Osteocyte (in vitro differentiated cells): ENCODE data around the gene CADM2. TPM values are rescaled to one million over a fixed set of nuclear protein-coding genes. Genes with fewer than 3 reads are reported as not detected.

Source experiments
- DNase-seq: peaks from one replicate; pipeline ENCODE4 v3.0.0; 2021; ENCODE audit warnings: mixed read lengths; ENCODE audit not compliant: unreplicated experiment; ENCODE audit errors: extremely low spot score
- H3K27ac Mint-ChIP-seq: one replicate; pipeline ENCODE4 v1.8.0; 2021; ENCODE audit warnings: mild to moderate bottlenecking, mixed read lengths; ENCODE audit not compliant: unreplicated experiment
- H3K27me3 Mint-ChIP-seq: one replicate; pipeline ENCODE4 v1.8.0; 2021; ENCODE audit warnings: mixed read lengths; ENCODE audit not compliant: unreplicated experiment
- H3K36me3 Mint-ChIP-seq: one replicate; pipeline ENCODE4 v1.8.0; 2021; ENCODE audit warnings: mixed read lengths; ENCODE audit not compliant: unreplicated experiment
- H3K4me1 Mint-ChIP-seq: one replicate; pipeline ENCODE4 v1.8.0; 2021; ENCODE audit warnings: mixed read lengths; ENCODE audit not compliant: unreplicated experiment
- H3K4me3 Mint-ChIP-seq: one replicate; pipeline ENCODE4 v1.8.0; 2021; ENCODE audit warnings: mild to moderate bottlenecking, moderate library complexity, mixed read lengths; ENCODE audit not compliant: unreplicated experiment
- H3K9me3 Mint-ChIP-seq: one replicate; pipeline ENCODE4 v1.8.0; 2021; ENCODE audit warnings: mixed read lengths; ENCODE audit not compliant: unreplicated experiment
- total RNA-seq: library from RNA; stranded (reverse); gene quantifications from 2 replicates; pipeline ENCODE4 v1.2.1, GENCODE V29; 2021
- TF ChIP-seq, protein P1 (sequence below): fragments of 200-600 bp; sonication (generic); IDR thresholded peaks from 2 replicates; pipeline ENCODE4 v1.5.0; 2021; ENCODE audit warnings: antibody characterized with exemption, mild to moderate bottlenecking, moderate library complexity

CADM2 gene
- total RNA-seq, 1 donor from 2014 or later = 1.5 TPM

DNA sequence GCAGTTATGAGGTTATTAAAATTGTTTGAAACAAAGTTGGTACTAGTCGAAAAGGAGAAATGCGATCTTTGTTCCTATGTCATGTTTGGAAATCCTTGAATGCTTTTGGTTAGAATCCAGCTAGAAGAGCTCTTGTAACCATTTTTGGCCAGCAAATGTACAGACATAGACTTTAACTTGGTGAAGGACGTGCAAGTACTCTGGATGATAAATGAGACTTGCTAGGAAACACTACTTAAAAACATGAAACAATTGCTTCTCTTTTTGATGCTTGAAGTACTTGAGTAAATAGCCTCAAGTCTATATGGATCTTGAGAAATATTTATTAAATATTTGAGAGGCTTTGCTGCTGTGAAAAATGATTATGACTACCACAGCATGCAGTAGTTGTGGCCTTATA is 95.8 kb downstream of the CADM2 start:
- H3K9me3 Mint-ChIP-seq = no peaks in the 10 kb centered on the region
- no peaks in the 10 kb centered on the region for H3K27me3 Mint-ChIP-seq
- H3K4me1 Mint-ChIP-seq = no peaks in the 10 kb centered on the region
- no peak for DNase-seq
- no peak overlapping the region for H3K27ac Mint-ChIP-seq
- TF ChIP-seq, protein P1, sequence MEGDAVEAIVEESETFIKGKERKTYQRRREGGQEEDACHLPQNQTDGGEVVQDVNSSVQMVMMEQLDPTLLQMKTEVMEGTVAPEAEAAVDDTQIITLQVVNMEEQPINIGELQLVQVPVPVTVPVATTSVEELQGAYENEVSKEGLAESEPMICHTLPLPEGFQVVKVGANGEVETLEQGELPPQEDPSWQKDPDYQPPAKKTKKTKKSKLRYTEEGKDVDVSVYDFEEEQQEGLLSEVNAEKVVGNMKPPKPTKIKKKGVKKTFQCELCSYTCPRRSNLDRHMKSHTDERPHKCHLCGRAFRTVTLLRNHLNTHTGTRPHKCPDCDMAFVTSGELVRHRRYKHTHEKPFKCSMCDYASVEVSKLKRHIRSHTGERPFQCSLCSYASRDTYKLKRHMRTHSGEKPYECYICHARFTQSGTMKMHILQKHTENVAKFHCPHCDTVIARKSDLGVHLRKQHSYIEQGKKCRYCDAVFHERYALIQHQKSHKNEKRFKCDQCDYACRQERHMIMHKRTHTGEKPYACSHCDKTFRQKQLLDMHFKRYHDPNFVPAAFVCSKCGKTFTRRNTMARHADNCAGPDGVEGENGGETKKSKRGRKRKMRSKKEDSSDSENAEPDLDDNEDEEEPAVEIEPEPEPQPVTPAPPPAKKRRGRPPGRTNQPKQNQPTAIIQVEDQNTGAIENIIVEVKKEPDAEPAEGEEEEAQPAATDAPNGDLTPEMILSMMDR = no peak
- H3K4me3 Mint-ChIP-seq = no peak overlapping the region
- no peaks in the 10 kb centered on the region for H3K36me3 Mint-ChIP-seq

DNA sequence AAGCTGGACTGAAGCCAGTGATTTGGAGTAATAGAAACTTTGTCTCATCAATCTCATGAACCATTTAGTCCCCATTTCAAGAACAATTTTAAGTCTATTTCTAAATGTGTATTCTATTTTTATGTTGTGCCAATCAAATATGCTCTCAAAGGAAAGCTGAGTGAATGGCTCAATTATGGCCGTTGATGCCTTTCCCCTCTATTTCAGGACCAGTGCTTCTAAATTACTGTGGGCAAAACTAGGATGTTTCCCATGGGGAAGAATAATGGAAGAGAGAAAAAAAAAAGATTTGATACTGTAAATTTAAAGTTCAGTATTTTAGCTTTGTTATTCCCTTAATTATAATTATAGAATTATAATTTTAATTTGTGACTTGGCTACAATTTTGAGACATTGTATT is 110.1 kb downstream of the CADM2 start:
- H3K27ac Mint-ChIP-seq = no peak overlapping the region
- H3K9me3 Mint-ChIP-seq = no peaks in the 10 kb centered on the region
- TF ChIP-seq, protein P1 = no peak
- no peaks in the 10 kb centered on the region for H3K36me3 Mint-ChIP-seq
- peaks cover 3% of the 10 kb centered on the region for H3K27me3 Mint-ChIP-seq
- no peaks in the 10 kb centered on the region for H3K4me1 Mint-ChIP-seq
- DNase-seq = no peak
- no peak overlapping the region for H3K4me3 Mint-ChIP-seq

DNA sequence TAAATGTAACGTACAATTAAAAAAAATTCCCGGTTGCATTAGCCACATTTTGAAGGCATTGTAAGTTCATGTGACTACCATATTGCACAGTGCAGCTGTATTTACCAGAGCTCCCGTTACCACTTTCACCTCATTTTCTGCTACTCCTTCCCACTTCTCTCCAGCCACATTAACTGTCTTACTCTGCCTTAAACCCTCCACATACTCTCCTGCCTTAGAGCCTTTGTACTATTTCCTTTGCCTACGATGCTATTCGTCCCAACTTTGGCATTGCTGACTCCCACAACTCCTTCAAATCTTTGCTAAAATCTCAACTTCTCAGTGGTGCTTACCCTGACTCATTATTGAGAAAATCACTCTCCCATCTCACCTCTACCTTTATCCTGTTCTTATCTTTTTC is 115.2 kb downstream of the CADM2 start:
- no peaks in the 10 kb centered on the region for H3K4me1 Mint-ChIP-seq
- no peak for DNase-seq
- H3K4me3 Mint-ChIP-seq = no peak overlapping the region
- peaks cover 6% of the 10 kb centered on the region for H3K27me3 Mint-ChIP-seq
- no peaks in the 10 kb centered on the region for H3K9me3 Mint-ChIP-seq
- H3K27ac Mint-ChIP-seq = no peak overlapping the region
- TF ChIP-seq, protein P1 = no peak
- H3K36me3 Mint-ChIP-seq = no peaks in the 10 kb centered on the region

DNA sequence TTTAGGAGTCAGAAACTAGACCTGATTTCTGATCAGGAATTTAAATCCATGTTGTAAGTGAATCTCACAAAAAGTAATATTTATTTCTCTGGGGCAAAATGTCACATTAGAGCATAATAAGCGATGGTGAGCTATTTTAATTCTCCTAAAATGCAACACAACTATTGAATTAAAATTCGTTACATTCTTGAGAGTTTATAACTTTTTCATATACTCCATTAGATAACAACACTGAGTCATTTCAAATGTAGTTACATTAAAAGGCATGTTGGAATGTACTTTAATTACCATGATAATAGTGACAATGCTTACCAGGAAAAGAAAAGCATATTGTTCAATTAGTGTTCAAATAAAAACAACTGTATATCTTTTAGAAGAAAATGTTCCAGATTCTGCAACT is 116.9 kb downstream of the CADM2 start:
- Mint-ChIP-seq H3K4me3 (no peak overlapping the region), H3K9me3 (no peaks in the 10 kb centered on the region), H3K27ac (no peak overlapping the region), H3K4me1 (no peaks in the 10 kb centered on the region), H3K27me3 (peaks cover 6% of the 10 kb centered on the region), H3K36me3 (no peaks in the 10 kb centered on the region)
- no peak for DNase-seq
- TF ChIP-seq, protein P1 = no peak

DNA sequence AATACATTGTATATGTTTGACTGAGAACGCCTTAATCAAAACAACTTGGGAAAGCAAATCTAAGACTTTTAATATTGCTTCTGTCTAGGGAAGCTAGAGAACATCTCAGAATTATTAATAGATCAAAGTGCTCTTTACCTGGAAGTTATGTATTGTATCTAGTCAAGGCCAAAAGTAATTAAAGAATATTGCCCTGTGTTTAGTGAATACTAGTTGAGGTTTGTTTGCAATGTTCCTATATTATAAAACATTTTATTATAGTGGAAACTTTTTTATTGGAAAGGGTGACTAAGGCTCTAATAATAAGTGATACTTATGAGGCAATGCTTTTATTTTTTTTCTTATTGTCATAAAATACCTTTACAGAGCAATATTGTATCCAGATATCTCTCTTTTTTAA is 118.2 kb downstream of the CADM2 start:
- no peaks in the 10 kb centered on the region for H3K36me3 Mint-ChIP-seq
- no peaks in the 10 kb centered on the region for H3K4me1 Mint-ChIP-seq
- H3K27ac Mint-ChIP-seq = no peak overlapping the region
- H3K9me3 Mint-ChIP-seq = no peaks in the 10 kb centered on the region
- H3K27me3 Mint-ChIP-seq = peaks cover 6% of the 10 kb centered on the region
- TF ChIP-seq, protein P1 = no peak
- DNase-seq = no peak
- H3K4me3 Mint-ChIP-seq = no peak overlapping the region
